SK-N-SH (cell line): Measurements from ENCODE around the gene NRF1. TPM values are rescaled to one million over a fixed set of nuclear protein-coding genes. Genes with fewer than 3 reads are reported as not detected.

ENCODE experiments used
- CTCF ChIA-PET: fragments of 300-600, 350-600 bp; formaldehyde crosslinking; extraction: SDS; loops from one replicate; lab custom pipeline; 2021; lab: Yijun Ruan, JAX
- POLR2A ChIA-PET: fragments of 350-600 bp; sonication (Branson Sonifier 250); formaldehyde crosslinking; extraction: SDS; loops from one replicate; lab custom pipeline; 2020; ENCODE audit warnings: antibody characterized with exemption, inconsistent platforms; lab: Yijun Ruan, JAX
- DNase-seq: peaks from one replicate; pipeline ENCODE4 v3.0.0; 2012
- H2AFZ ChIP-seq: fragments of 200-600 bp; sonication (generic); 2 replicates; pipeline ENCODE4 v1.8.1; 2016; ENCODE audit warnings: antibody characterized with exemption, mild to moderate bottlenecking, low read depth
- H3F3A ChIP-seq: fragments of 200-600 bp; sonication (generic); replicated peaks from 2 replicates; pipeline ENCODE3; 2016; ENCODE audit warnings: antibody characterized with exemption, mild to moderate bottlenecking; ENCODE audit not compliant: insufficient read depth
- H3K27ac ChIP-seq, 2 experiments: fragments of 200-500 bp in 1 of 2; fragments of 200-600 bp in 1 of 2; sonication (Bioruptor generic) in 1 of 2; sonication (generic), shearing (Covaris generic) in 1 of 2; 2 replicates each; pipeline versions ENCODE4 v1.5.1 to v1.6.1; 2014 to 2016; ENCODE audit warnings: low read depth in 2 of 2, inconsistent platforms in 1 of 2, low read length in 1 of 2, mild to moderate bottlenecking in 1 of 2, mixed read lengths in 1 of 2
- H3K27me3 ChIP-seq: fragments of 200-600 bp; sonication (generic), shearing (Covaris generic); 2 replicates; pipeline ENCODE4 v1.6.1; 2016; ENCODE audit warnings: mixed run types; ENCODE audit not compliant: insufficient read depth
- H3K36me3 ChIP-seq, 2 experiments: fragments of 200-500 bp in 1 of 2; fragments of 200-600 bp in 1 of 2; sonication (Bioruptor generic) in 1 of 2; sonication (generic) in 1 of 2; replicated peaks in 1 of 2; 2 replicates each; pipeline versions ENCODE3 to v1.5.1; 2014 to 2016; ENCODE audit warnings: low read length in 1 of 2, mild to moderate bottlenecking in 1 of 2; ENCODE audit not compliant: insufficient read depth in 2 of 2, control insufficient read depth in 1 of 2
- H3K4me1 ChIP-seq, 2 experiments: fragments of 200-500 bp in 1 of 2; fragments of 200-600 bp in 1 of 2; sonication (Bioruptor generic) in 1 of 2; sonication (generic), shearing (Covaris generic) in 1 of 2; 2 replicates each; pipeline versions ENCODE4 v1.5.1 to v1.6.1; 2014 to 2016; ENCODE audit warnings: low read depth in 1 of 2, low read length in 1 of 2, mixed run types in 1 of 2; ENCODE audit not compliant: insufficient read depth in 2 of 2, control insufficient read depth in 1 of 2
- H3K4me2 ChIP-seq: fragments of 200-600 bp; sonication (generic), shearing (Covaris generic); 2 replicates; pipeline ENCODE4 v1.6.1; 2017; ENCODE audit warnings: mixed run types
- H3K4me3 ChIP-seq, 2 experiments: fragments of 200-500 bp in 1 of 2; fragments of 200-600 bp in 1 of 2; sonication (Bioruptor generic) in 1 of 2; sonication (generic), shearing (Covaris generic) in 1 of 2; 2 replicates each; pipeline versions ENCODE4 v1.5.1 to v1.8.1; 2014 to 2016; ENCODE audit warnings: low read depth in 2 of 2, inconsistent platforms in 1 of 2, low read length in 1 of 2, mild to moderate bottlenecking in 1 of 2, mixed read lengths in 1 of 2, moderate library complexity in 1 of 2
- H3K79me2 ChIP-seq: fragments of 200-600 bp; sonication (generic); 2 replicates; pipeline ENCODE4 v1.8.1; 2017; ENCODE audit warnings: mild to moderate bottlenecking; ENCODE audit not compliant: insufficient read depth
- H3K9ac ChIP-seq: fragments of 200-600 bp; sonication (generic); 2 replicates; pipeline ENCODE4 v1.6.1; 2017; ENCODE audit warnings: mixed run types
- H3K9me2 ChIP-seq: fragments of 200-600 bp; sonication (generic); 2 replicates; pipeline ENCODE4 v1.6.1; 2017; ENCODE audit warnings: mixed run types
- H3K9me3 ChIP-seq: fragments of 200-600 bp; sonication (generic); 2 replicates; pipeline ENCODE4 v1.6.1; 2017; ENCODE audit warnings: mixed run types, mild to moderate bottlenecking, moderate library complexity
- H4K20me1 ChIP-seq: fragments of 200-600 bp; sonication (generic); 2 replicates; pipeline ENCODE4 v1.6.1; 2017; ENCODE audit warnings: mild to moderate bottlenecking, mixed run types; ENCODE audit not compliant: insufficient read depth
- CHD2 ChIP-seq: fragments of 150-350 bp; IDR thresholded peaks from 2 replicates; pipeline ENCODE4 v1.6.1; 2018; ENCODE audit warnings: low read length; ENCODE audit not compliant: partially characterized antibody
- ELF1 ChIP-seq: IDR thresholded peaks from 2 replicates; pipeline ENCODE4 v1.4.0; 2012
- FOXM1 ChIP-seq: IDR thresholded peaks from 2 replicates; pipeline ENCODE4 v1.4.0; 2012; ENCODE audit warnings: low read depth, mild to moderate bottlenecking
- GABPA ChIP-seq: IDR thresholded peaks from 2 replicates; pipeline ENCODE4 v1.4.0; 2012; ENCODE audit warnings: low read depth, mild to moderate bottlenecking
- GATA2 ChIP-seq: sonication (generic); formaldehyde crosslinking; IDR thresholded peaks from 2 replicates; pipeline ENCODE4 v1.5.0; 2020; ENCODE audit warnings: mild to moderate bottlenecking, missing genetic modification reagents
- IRF3 ChIP-seq: fragments of 150-350 bp; IDR thresholded peaks from 2 replicates; pipeline ENCODE4 v1.6.1; 2016; ENCODE audit warnings: mild to moderate bottlenecking, low read depth, low read length
- JUND ChIP-seq: IDR thresholded peaks from 2 replicates; pipeline ENCODE4 v1.4.0; 2012
- MAX ChIP-seq: IDR thresholded peaks from 2 replicates; pipeline ENCODE4 v1.4.0; 2012; ENCODE audit warnings: low read depth
- NFIC ChIP-seq: IDR thresholded peaks from 2 replicates; pipeline ENCODE4 v1.4.0; 2012; ENCODE audit warnings: borderline replicate concordance
- RAD21 ChIP-seq: IDR thresholded peaks from 2 replicates; pipeline ENCODE4 v1.6.1; 2012; ENCODE audit warnings: mild to moderate bottlenecking, low read length
- RCOR1 ChIP-seq: fragments of 150-350 bp; IDR thresholded peaks from 2 replicates; pipeline ENCODE4 v1.6.1; 2017; ENCODE audit warnings: antibody characterized with exemption, low read length
- REST ChIP-seq: IDR thresholded peaks from 2 replicates; pipeline ENCODE4 v1.6.1; 2012; ENCODE audit warnings: mild to moderate bottlenecking, low read depth, low read length, moderate library complexity
- RXRA ChIP-seq: IDR thresholded peaks from 2 replicates; pipeline ENCODE4 v1.4.0; 2012; ENCODE audit warnings: low read depth, mild to moderate bottlenecking, borderline replicate concordance
- SIN3A ChIP-seq: IDR thresholded peaks from 2 replicates; pipeline ENCODE4 v1.6.1; 2012; ENCODE audit warnings: low read depth, mild to moderate bottlenecking, low read length, moderate library complexity, borderline replicate concordance
- USF1 ChIP-seq: IDR thresholded peaks from 2 replicates; pipeline ENCODE4 v1.4.0; 2012; ENCODE audit warnings: low read depth, borderline replicate concordance
- USF2 ChIP-seq: fragments of 150-350 bp; IDR thresholded peaks from 2 replicates; pipeline ENCODE4 v1.6.1; 2017; ENCODE audit warnings: antibody characterized with exemption, low read length, low read depth, borderline replicate concordance
- YY1 ChIP-seq: IDR thresholded peaks from 2 replicates; pipeline ENCODE4 v1.4.0; 2012; ENCODE audit warnings: low read depth, mild to moderate bottlenecking
- WGBS: methylation state at CpG from one replicate; pipeline ENCODE4 v1.1.6; 2017; ENCODE audit warnings: low lambda C conversion rate; 5-methylcytosine and 5-hydroxymethylcytosine counted together
- polyA plus RNA-seq, 3 experiments: library from polyadenylated mRNA; depleted of rRNA; stranded (reverse); fragments of >200 nt; gene quantifications; 2 replicates each; pipeline ENCODE4 v1.2.3, GENCODE V29; 2012

NRF1 gene
- polyA plus RNA-seq, 1 of the 3 experiments (the other 2 are of a cell fraction) = 10.9 TPM

GRCh38 chr7:129789000-129789399 is 177.5 kb downstream of the NRF1 start:
- no peak overlapping the region for H3K4me3 ChIP-seq
- H3K79me2 ChIP-seq = no peaks in the 10 kb centered on the region
- no peaks in the 10 kb centered on the region for H4K20me1 ChIP-seq
- no peaks in the 10 kb centered on the region for H3F3A ChIP-seq
- no peaks in the 10 kb centered on the region; the same call in 1 of the 2 replicates for H3K27me3 ChIP-seq
- CTCF ChIA-PET = interaction anchor here (0.5 to 1.7 kb wide), 6 partner anchors 8 to 176 kb away, joined by 3 to 6 read pairs (median 4); no protein-coding TSS in a partner anchor
- H3K9me3 ChIP-seq = no peaks in the 10 kb centered on the region
- H3K9me2 ChIP-seq = no peaks in the 10 kb centered on the region
- H2AFZ ChIP-seq = no peak overlapping the region
- no peak overlapping the region for H3K27ac ChIP-seq
- 90% methylated on average over 6 of the region's 6 CpGs for WGBS
- no peak overlapping the region for H3K9ac ChIP-seq
- no peak overlapping the region for H3K4me2 ChIP-seq
- H3K4me1 ChIP-seq = peaks cover 9 to 13% of the 10 kb centered on the region in 2 experiments; a peak in 2 of 4 replicates
- POLR2A ChIA-PET = no interaction called here
- TF ChIP-seq YY1 (no peak), USF1 (no peak), FOXM1 (no peak), USF2 (no peak), SIN3A (no peak), GATA2 (CRISPR knock-in tag) (no peak), MAX (no peak), RAD21 (no peak), CHD2 (no peak), GABPA (no peak), RCOR1 (no peak), RXRA (no peak), REST (no peak), IRF3 (no peak), NFIC (no peak), ELF1 (no peak), JUND (no peak)
- TF ChIP-seq, all 33 proteins: peak for 0
- H3K36me3 ChIP-seq = no peaks in the 10 kb centered on the region
- no peak for DNase-seq
